GM06990 (cell line): ENCODE measurements around the gene ARL10.

Experiments used
- DNase-seq: peaks from one replicate; pipeline ENCODE4 v3.0.0-alpha.2; 2011; ENCODE audit not compliant: insufficient read length; ENCODE audit errors: extremely low read depth
- H3K27me3 ChIP-seq: replicated peaks from 2 replicates; pipeline ENCODE4 v1.6.0; 2011; ENCODE audit warnings: low read length; ENCODE audit not compliant: control insufficient read depth, insufficient read depth
- H3K36me3 ChIP-seq: 2 replicates; pipeline ENCODE4 v1.5.1; 2011; ENCODE audit warnings: low read length; ENCODE audit not compliant: control insufficient read depth, insufficient read depth
- H3K4me3 ChIP-seq: replicated peaks from 2 replicates; pipeline ENCODE4 v1.5.1; 2011; ENCODE audit warnings: low read depth, mild to moderate bottlenecking, control low read depth, low read length
- CTCF ChIP-seq: IDR thresholded peaks from 2 replicates; pipeline ENCODE4 v1.5.1; 2011; ENCODE audit warnings: low read length, control low read depth, mild to moderate bottlenecking, inconsistent platforms; ENCODE audit not compliant: insufficient read depth, poor library complexity, severe bottlenecking

The ARL10 gene

GRCh38 chr5:176413255-176413565, 47.9 kb downstream of the ARL10 start:
- Histone ChIP-seq H3K4me3 (no peak overlapping the region), H3K36me3 (peaks cover 4% of the 10 kb centered on the region), H3K27me3 (no peaks in the 10 kb centered on the region)
- no peak for TF ChIP-seq CTCF
- DNase-seq = no peak

- no peaks in the 10 kb centered on the region for H3K27me3 ChIP-seq
- no peak overlapping the region for H3K4me3 ChIP-seq
- no peak for TF ChIP-seq CTCF
- peaks cover 4% of the 10 kb centered on the region for H3K36me3 ChIP-seq
- DNase-seq = no peak
These were observed 48.5 kb downstream of the ARL10 start for GRCh38 chr5:176413709-176414191.

GRCh38 chr5:176414704-176415103, 49.4 kb downstream of the ARL10 start:
- Histone ChIP-seq H3K36me3 (peaks cover 3% of the 10 kb centered on the region), H3K27me3 (no peaks in the 10 kb centered on the region), H3K4me3 (no peak overlapping the region)
- TF ChIP-seq CTCF = no peak
- DNase-seq = no peak

- H3K4me3 ChIP-seq = peak overlapping the region; percentile 81
- H3K36me3 ChIP-seq = peaks cover 2% of the 10 kb centered on the region; the same call in 1 of the 2 replicates
- TF ChIP-seq CTCF = no peak
- peak; percentile 30 for DNase-seq
- no peaks in the 10 kb centered on the region for H3K27me3 ChIP-seq
These were observed 50.1 kb downstream of the ARL10 start for GRCh38 chr5:176415240-176415951.

- Histone ChIP-seq H3K27me3 (no peaks in the 10 kb centered on the region), H3K36me3 (peaks cover 2% of the 10 kb centered on the region; the same call in 1 of the 2 replicates), H3K4me3 (peak within 1 kb of the TSS; percentile 81)
- peak; percentile 7 for TF ChIP-seq CTCF
- peak; percentile 91 for DNase-seq
These were observed 51.0 kb downstream of the ARL10 start, which contains the start of gene CLTB for GRCh38 chr5:176415952-176416924. Gene CLTB (minus strand): TSS chr5:176416539. CDS start chr5:176416363, 176 bp downstream.
